ENCODE results near the gene KCNIP4.

The KCNIP4 gene

GRCh38 chr4:21645776-21646175, 302.8 kb downstream of the KCNIP4 start:
- no peaks in the 10 kb centered on the region for H3K27me3 ChIP-seq (ENCODE audit: insufficient read depth, poor library complexity, severe bottlenecking)
- DNase-seq (ENCODE audit: low spot score): no peak
- ATAC-seq (ENCODE audit: low read depth): no peak
- no peak for TF ChIP-seq CTCF (IDR thresholded peaks at IDR 0.05; ENCODE audit: poor library complexity, severe bottlenecking)
- no peaks in the 10 kb centered on the region for H3K9me3 ChIP-seq (ENCODE audit: severe bottlenecking)
- H3K27ac ChIP-seq (ENCODE audit: poor library complexity, severe bottlenecking): no peak overlapping the region
- no peaks in the 10 kb centered on the region for H3K36me3 ChIP-seq (ENCODE audit: low read depth)
- no peaks in the 10 kb centered on the region for H3K4me1 ChIP-seq (ENCODE audit: insufficient read depth, poor library complexity, severe bottlenecking)
- H3K4me3 ChIP-seq (ENCODE audit: severe bottlenecking): no peak overlapping the region

GRCh38 chr4:21641696-21642095, 306.9 kb downstream of the KCNIP4 start:
- no peaks in the 10 kb centered on the region for H3K9me3 ChIP-seq (ENCODE audit: severe bottlenecking)
- H3K27ac ChIP-seq (ENCODE audit: poor library complexity, severe bottlenecking): no peak overlapping the region
- H3K36me3 ChIP-seq (ENCODE audit: low read depth): no peaks in the 10 kb centered on the region
- DNase-seq (ENCODE audit: low spot score) (no peak), ATAC-seq (ENCODE audit: low read depth) (no peak)
- H3K4me1 ChIP-seq (ENCODE audit: insufficient read depth, poor library complexity, severe bottlenecking): no peaks in the 10 kb centered on the region
- TF ChIP-seq CTCF (IDR thresholded peaks at IDR 0.05; ENCODE audit: poor library complexity, severe bottlenecking): no peak
- H3K27me3 ChIP-seq (ENCODE audit: insufficient read depth, poor library complexity, severe bottlenecking): no peaks in the 10 kb centered on the region
- no peak overlapping the region for H3K4me3 ChIP-seq (ENCODE audit: severe bottlenecking)

GRCh38 chr4:21638171-21638725, 310.3 kb downstream of the KCNIP4 start:
- ATAC-seq (ENCODE audit: low read depth): no peak
- no peak for DNase-seq (ENCODE audit: low spot score)
- Histone ChIP-seq H3K27me3 (ENCODE audit: insufficient read depth, poor library complexity, severe bottlenecking) (no peaks in the 10 kb centered on the region), H3K4me3 (ENCODE audit: severe bottlenecking) (no peak overlapping the region), H3K36me3 (ENCODE audit: low read depth) (no peaks in the 10 kb centered on the region), H3K27ac (ENCODE audit: poor library complexity, severe bottlenecking) (no peak overlapping the region), H3K4me1 (ENCODE audit: insufficient read depth, poor library complexity, severe bottlenecking) (no peaks in the 10 kb centered on the region), H3K9me3 (ENCODE audit: severe bottlenecking) (no peaks in the 10 kb centered on the region)
- TF ChIP-seq CTCF (IDR thresholded peaks at IDR 0.05; ENCODE audit: poor library complexity, severe bottlenecking): no peak

GRCh38 chr4:21628916-21629610, 319.5 kb downstream of the KCNIP4 start:
- Histone ChIP-seq H3K36me3 (ENCODE audit: low read depth) (no peaks in the 10 kb centered on the region), H3K9me3 (ENCODE audit: severe bottlenecking) (no peaks in the 10 kb centered on the region), H3K27ac (ENCODE audit: poor library complexity, severe bottlenecking) (no peak overlapping the region), H3K27me3 (ENCODE audit: insufficient read depth, poor library complexity, severe bottlenecking) (no peaks in the 10 kb centered on the region), H3K4me1 (ENCODE audit: insufficient read depth, poor library complexity, severe bottlenecking) (no peaks in the 10 kb centered on the region), H3K4me3 (ENCODE audit: severe bottlenecking) (no peak overlapping the region)
- no peak for DNase-seq (ENCODE audit: low spot score)
- TF ChIP-seq CTCF (IDR thresholded peaks at IDR 0.05; ENCODE audit: poor library complexity, severe bottlenecking): no peak
- no peak for ATAC-seq (ENCODE audit: low read depth)

- DNase-seq (ENCODE audit: low spot score): no peak
- Histone ChIP-seq H3K4me1 (ENCODE audit: insufficient read depth, poor library complexity, severe bottlenecking) (no peaks in the 10 kb centered on the region), H3K27me3 (ENCODE audit: insufficient read depth, poor library complexity, severe bottlenecking) (no peaks in the 10 kb centered on the region), H3K4me3 (ENCODE audit: severe bottlenecking) (no peak overlapping the region), H3K9me3 (ENCODE audit: severe bottlenecking) (no peaks in the 10 kb centered on the region), H3K36me3 (ENCODE audit: low read depth) (no peaks in the 10 kb centered on the region), H3K27ac (ENCODE audit: poor library complexity, severe bottlenecking) (no peak overlapping the region)
- TF ChIP-seq CTCF (IDR thresholded peaks at IDR 0.05; ENCODE audit: poor library complexity, severe bottlenecking): no peak
- ATAC-seq (ENCODE audit: low read depth): no peak
Measured at GRCh38 chr4:21628116-21628670, 320.4 kb downstream of the KCNIP4 start.
